Left renal pelvis (tissue), 4 donors: ENCODE results near the gene CTBP2. TPM values are rescaled to one million over a fixed set of nuclear protein-coding genes. Genes with fewer than 3 reads are reported as not detected.

ENCODE experiments used
- DNase-seq, 4 donors: peaks; one replicate each; pipeline ENCODE4 v3.0.0-alpha.2; 2013; ENCODE audit warnings: low read depth in 4 of 4, low spot score in 3 of 4
- polyA plus RNA-seq, 4 donors: library from polyadenylated mRNA; unstranded; fragments of 120-200 nt; gene quantifications; one replicate each; pipeline ENCODE4 v1.2.1, GENCODE V29; 2013; ENCODE audit not compliant: insufficient read length in 4 of 4

CTBP2 gene
- polyA plus RNA-seq, 4 donors: 44.4 to 90.5 (median 87.6) TPM

GRCh38 chr10:125056161-125057132, 103.9 kb downstream of the CTBP2 start:
- DNase-seq: no peak

DNA sequence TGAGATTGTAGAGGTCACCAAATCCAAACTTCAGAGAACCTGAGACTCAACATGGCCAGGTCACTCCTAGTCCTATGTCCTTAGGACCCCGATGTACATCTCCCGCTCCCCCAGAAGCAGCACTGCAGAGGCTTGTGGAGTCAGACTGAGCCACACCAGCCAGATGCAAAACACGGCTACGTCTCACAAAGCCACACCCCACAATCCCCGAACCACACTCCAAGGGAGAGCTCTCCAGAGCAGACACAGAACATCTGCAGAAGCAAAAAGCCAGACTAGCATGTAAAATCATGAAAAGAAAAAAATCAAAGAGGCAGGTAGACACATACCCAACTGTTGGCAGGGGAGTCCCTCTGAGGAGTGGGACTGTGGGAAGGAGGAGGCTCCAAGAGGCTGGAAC, 104.9 kb downstream of the CTBP2 start:
- DNase-seq: no peak

- DNase-seq: no peak
These were observed 105.6 kb downstream of the CTBP2 start for GRCh38 chr10:125054669-125055268.

DNA sequence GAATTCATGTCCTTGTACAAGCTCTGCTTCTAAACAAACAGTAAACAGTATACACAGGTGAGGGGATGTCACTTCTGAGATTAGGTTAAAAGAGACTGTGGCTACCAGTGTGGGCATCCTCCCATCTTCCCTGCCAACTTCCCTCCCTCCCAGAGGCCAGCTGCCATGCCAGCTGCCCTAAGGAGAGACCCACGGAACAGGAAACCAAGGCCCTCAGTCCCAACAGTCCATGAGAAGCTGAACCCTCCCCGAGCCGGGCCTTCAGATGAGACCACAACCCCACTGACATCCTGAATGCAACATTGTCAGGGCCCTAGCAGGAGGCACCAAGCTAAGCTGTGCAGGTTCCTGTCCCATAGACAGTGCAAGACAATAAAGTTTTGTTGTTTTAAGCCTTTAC, 106.1 kb downstream of the CTBP2 start:
- no peak for DNase-seq

DNA sequence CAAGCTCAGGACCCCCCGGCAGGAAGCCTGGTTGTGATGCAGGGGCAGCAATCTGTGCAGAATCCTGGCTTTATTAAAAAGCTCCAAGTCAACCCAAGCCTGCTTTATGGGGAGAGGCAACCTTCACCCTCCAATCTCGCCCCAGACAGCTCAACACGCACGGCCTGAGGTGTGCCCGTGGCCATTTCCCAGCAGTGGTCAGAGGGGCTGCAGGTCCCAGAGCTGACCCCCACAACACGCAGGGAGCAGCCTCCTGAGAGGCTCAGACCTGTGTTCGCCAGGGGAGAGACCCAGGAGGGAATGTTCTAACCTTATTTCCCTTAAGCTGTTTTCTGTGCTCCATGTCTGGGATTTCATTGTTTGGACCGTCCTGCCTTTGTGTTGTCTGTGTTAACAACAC, 108.2 kb downstream of the CTBP2 start:
- DNase-seq: no peak

- no peak for DNase-seq
These were observed 110.0 kb downstream of the CTBP2 start for GRCh38 chr10:125050383-125050782.

GRCh38 chr10:125049216-125049881, 111.0 kb downstream of the CTBP2 start:
- no peak for DNase-seq

DNA sequence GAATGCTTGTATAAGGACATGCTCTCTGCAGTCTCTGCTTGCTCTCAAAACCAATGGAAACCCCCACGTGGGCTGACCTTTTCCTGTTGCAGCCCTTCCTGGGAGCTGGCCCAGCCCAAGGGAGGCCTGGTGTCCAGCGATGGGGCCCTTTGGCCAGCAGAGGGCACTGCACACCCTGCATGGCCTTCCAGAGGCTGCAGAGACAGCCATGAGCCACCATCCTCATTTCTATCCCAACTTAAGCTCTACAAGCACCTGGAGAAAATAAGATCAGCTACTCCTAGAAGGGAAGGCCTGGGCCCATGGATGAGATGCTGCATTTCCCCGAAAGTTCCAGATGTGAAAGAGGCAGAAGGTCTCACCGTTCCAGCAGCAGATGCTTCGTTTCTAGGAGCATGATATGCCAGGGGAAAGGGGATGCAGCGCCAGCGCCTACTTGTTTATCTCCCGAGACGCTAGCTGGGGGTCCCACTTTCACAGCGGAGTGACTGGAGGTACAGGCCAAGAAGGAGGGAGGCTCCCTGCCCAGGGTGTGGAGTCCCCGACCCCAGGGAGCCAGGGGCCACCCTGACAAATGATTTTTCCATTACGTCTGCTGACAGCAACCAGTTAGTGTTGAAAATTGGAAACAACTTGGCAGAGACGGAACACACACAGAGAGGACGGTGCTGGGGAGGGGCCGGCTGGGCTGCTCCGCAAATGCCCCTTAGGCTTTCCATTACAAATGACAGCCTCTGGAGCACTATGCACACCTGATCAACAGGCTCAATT, 112.1 kb downstream of the CTBP2 start:
- no peak for DNase-seq

- no peak for DNase-seq
These were observed 116.3 kb downstream of the CTBP2 start for GRCh38 chr10:125043841-125044658.

DNA sequence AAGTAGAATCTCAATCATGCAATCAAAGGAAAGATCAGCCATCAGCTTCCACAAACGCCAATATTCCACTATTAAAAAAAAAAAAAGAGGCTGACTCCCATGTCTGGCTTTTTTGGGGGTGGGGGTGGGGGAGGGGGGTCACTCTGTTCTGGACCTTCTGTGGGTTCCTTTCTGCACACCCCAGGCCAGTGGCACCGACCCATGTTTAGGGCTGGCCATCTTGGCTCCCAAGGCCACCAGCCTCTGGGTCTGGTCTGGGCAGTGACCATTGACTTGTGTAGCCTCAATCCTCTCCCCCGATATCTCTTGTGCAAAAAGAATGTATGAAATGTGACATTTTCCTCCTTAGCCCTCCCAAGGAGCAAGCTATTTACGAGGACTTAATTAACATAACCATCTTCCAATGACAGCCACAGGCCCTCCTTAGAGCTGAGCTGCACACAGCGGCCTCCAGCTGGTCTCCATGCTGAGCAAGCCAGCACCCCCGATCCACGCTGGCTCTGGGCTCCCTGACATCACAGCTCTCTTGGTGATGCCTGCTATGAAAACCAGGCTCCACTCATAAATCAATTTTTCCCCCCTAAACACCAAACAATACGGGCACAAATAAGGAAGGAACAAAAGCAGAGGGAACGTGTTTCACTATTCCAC, 118.4 kb downstream of the CTBP2 start:
- no peak for DNase-seq

- no peak for DNase-seq
These were observed 121.0 kb downstream of the CTBP2 start for GRCh38 chr10:125039354-125039769.

DNA sequence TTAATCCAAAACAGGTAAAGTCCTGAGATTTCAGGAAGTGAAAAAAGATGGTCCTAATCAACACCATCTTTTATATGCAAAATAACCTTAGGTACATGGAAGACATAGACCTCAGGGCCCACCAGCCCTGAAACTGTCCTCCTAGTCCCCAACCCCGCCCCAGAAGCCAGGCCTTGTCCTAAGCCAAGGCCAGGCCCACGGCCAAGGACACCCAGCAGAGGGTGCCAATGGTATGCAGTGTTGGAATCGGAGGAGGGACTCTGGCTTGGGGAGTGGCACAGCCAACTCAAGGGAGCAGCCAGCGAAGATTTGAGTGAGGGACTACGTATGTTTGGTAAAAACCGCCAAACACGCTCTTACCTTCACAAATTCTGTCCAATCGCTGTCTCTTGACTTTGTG, 121.7 kb downstream of the CTBP2 start:
- no peak for DNase-seq

DNA sequence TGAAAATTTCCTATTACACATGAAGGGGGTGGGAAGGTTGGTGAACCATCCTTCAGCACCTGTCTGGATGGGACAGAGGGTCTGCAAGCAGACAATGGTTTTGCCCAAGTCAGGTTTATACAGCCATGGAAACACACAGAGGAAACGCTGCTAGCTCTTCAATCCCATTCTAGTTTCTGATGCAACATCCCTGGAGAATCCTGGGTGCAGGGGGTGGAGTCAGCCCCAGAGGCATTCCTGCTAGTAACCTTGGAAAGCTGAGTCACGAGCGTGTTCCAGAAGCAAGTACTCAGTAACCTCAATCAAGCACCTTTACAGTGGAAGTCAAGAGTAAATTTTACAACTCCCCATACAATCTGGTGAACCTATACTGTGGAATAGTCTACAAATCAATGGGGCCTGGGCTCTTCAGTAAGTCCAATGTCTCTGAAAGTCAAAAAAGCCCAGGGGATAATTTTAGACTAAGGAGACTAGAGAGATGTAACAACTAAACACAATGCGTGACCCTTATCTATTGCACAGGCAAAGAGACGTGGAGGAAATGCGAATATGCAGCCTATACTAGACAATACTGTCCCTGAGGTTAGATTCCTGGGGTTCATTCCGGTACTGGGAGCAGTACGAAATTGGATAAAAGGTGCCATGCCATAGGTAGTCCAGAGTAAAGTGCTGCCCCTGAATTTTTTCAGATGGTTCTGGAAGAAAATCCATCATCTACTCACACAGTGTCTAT, 123.1 kb downstream of the CTBP2 start:
- DNase-seq: no peak

- no peak for DNase-seq
These were observed 124.6 kb downstream of the CTBP2 start for GRCh38 chr10:125035588-125036295.

- DNase-seq: no peak
These were observed 125.2 kb downstream of the CTBP2 start for GRCh38 chr10:125035136-125035535.

DNA sequence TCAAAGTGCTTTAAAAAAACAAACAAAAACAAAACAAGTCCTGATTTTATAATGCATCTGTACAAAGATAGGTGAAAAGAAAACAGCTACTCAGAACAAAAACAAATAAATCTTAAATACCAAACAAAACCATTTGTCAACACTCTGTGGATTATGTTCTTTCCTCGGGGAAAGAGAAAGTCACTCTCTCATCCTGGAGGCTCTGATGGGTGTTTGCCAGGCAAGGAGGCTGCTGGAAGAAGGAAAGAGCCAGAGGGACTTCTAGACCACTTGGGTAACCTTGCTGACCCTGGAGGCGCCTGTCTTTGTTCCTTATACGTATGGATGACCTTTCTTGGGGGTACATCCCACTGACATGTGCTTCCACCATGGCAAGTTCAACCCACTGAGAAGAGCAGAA, 125.7 kb downstream of the CTBP2 start:
- DNase-seq: no peak

DNA sequence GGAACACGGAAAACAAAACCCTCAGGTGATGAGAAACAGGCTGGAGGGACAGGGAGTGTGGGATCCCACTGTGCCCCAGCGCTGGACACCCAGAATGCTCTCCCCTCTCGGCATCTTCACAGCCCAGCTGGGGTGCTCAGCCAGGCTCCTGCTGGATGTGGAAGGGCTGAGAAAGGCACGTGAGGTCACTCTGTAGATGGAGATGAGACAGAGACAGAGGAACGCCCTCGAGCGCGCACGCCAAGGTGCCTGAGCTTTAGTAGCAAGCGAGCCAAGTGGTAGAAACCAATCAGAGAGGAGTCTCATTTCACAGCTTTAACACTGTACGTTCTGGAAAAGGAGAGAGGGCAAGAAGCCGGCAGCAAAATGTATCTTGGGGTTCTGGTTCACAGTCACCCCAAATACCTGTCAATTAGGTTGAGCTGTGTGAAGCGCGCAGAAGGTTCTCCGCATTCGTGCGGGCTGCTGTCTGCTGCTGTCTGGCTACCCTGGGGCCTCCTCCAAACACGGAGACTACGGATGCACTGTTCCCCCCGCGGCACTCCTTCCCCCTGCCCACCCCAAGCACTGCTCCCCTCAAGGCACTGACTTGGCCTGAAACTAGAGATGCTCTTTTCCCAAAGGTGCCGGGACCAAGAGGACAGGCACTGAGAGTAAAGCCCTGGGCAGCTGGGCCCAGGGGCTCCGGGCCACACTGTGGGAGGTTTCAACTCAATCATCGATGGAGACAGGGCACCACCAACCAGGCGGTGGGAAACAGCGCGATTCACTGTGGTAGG, 127.0 kb downstream of the CTBP2 start:
- no peak for DNase-seq
